ENCODE measurements around the gene SLC27A1.
"Not testable (repeated sequence)": the region's sequence is repeated elsewhere in the genome, so short reads cannot be mapped to it uniquely, and the experiment has no call there.

The SLC27A1 gene

GRCh38 chr19:17511724-17512573 is 41.6 kb downstream of the SLC27A1 start:
- DNase-seq (ENCODE audit: low spot score): peak; percentile 54

- no peak for DNase-seq (ENCODE audit: low spot score)
Observed at GRCh38 chr19:17512574-17512939, 42.2 kb downstream of the SLC27A1 start.

- DNase-seq (ENCODE audit: low spot score): no peak
Observed at GRCh38 chr19:17515408-17516149, 45.3 kb downstream of the SLC27A1 start.

GRCh38 chr19:17517898-17518297 is 47.6 kb downstream of the SLC27A1 start:
- no peak for DNase-seq (ENCODE audit: low spot score)

GRCh38 chr19:17518654-17519053 is 48.3 kb downstream of the SLC27A1 start:
- DNase-seq (ENCODE audit: low spot score): not testable (repeated sequence)

GRCh38 chr19:17519967-17520366 is 49.6 kb downstream of the SLC27A1 start:
- DNase-seq (ENCODE audit: low spot score): no peak

- DNase-seq (ENCODE audit: low spot score): no peak
Observed at GRCh38 chr19:17520865-17521264, 50.5 kb downstream of the SLC27A1 start.

- DNase-seq (ENCODE audit: low spot score): no peak
Observed at GRCh38 chr19:17522988-17523872, 52.9 kb downstream of the SLC27A1 start.

- no peak for DNase-seq (ENCODE audit: low spot score)
Observed at GRCh38 chr19:17524651-17525050, 54.3 kb downstream of the SLC27A1 start.

- no peak for DNase-seq (ENCODE audit: low spot score)
Observed at GRCh38 chr19:17525141-17525540, 54.8 kb downstream of the SLC27A1 start.

- no peak for DNase-seq (ENCODE audit: low spot score)
Observed at GRCh38 chr19:17526922-17527321, 56.6 kb downstream of the SLC27A1 start.

GRCh38 chr19:17527326-17527725 is 57.0 kb downstream of the SLC27A1 start:
- no peak for DNase-seq (ENCODE audit: low spot score)

- no peak for DNase-seq (ENCODE audit: low spot score)
Observed at GRCh38 chr19:17528610-17529009, 58.3 kb downstream of the SLC27A1 start.

- DNase-seq (ENCODE audit: low spot score): no peak
Observed at GRCh38 chr19:17529239-17530158, 59.2 kb downstream of the SLC27A1 start.

- DNase-seq (ENCODE audit: low spot score): no peak
Observed at GRCh38 chr19:17530586-17530985, 60.3 kb downstream of the SLC27A1 start.

- no peak for DNase-seq (ENCODE audit: low spot score)
Observed at GRCh38 chr19:17532116-17532515, 61.8 kb downstream of the SLC27A1 start.

- DNase-seq (ENCODE audit: low spot score): no peak
Observed at GRCh38 chr19:17532557-17532956, 62.2 kb downstream of the SLC27A1 start.

- no peak for DNase-seq (ENCODE audit: low spot score)
Observed at GRCh38 chr19:17534767-17535166, 64.4 kb downstream of the SLC27A1 start.

- no peak for DNase-seq (ENCODE audit: low spot score)
Observed at GRCh38 chr19:17536955-17537354, 66.6 kb downstream of the SLC27A1 start.

GRCh38 chr19:17538684-17539237 is 68.4 kb downstream of the SLC27A1 start:
- DNase-seq (ENCODE audit: low spot score): no peak

All from HuH-7 (cell line).